GM21381 (cell line): ENCODE measurements around the gene ASPHD1.
"Not testable (repeated sequence)": the region's sequence is repeated elsewhere in the genome, so short reads cannot be mapped to it uniquely, and the experiment has no call there.

Experiments
- ATAC-seq: cut with Tn5 transposase; IDR thresholded peaks from one replicate; pipeline ENCODE4 v1.9.1; 2021; ENCODE audit warnings: mild to moderate bottlenecking, moderate library complexity; ENCODE audit not compliant: unreplicated experiment

The ASPHD1 gene, protein sequence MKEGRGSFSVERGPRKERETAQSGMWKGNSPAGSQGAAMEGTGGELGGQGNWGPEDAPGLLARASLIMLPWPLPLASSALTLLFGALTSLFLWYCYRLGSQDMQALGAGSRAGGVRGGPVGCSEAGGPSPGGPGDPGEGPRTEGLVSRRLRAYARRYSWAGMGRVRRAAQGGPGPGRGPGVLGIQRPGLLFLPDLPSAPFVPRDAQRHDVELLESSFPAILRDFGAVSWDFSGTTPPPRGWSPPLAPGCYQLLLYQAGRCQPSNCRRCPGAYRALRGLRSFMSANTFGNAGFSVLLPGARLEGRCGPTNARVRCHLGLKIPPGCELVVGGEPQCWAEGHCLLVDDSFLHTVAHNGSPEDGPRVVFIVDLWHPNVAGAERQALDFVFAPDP

DNA sequence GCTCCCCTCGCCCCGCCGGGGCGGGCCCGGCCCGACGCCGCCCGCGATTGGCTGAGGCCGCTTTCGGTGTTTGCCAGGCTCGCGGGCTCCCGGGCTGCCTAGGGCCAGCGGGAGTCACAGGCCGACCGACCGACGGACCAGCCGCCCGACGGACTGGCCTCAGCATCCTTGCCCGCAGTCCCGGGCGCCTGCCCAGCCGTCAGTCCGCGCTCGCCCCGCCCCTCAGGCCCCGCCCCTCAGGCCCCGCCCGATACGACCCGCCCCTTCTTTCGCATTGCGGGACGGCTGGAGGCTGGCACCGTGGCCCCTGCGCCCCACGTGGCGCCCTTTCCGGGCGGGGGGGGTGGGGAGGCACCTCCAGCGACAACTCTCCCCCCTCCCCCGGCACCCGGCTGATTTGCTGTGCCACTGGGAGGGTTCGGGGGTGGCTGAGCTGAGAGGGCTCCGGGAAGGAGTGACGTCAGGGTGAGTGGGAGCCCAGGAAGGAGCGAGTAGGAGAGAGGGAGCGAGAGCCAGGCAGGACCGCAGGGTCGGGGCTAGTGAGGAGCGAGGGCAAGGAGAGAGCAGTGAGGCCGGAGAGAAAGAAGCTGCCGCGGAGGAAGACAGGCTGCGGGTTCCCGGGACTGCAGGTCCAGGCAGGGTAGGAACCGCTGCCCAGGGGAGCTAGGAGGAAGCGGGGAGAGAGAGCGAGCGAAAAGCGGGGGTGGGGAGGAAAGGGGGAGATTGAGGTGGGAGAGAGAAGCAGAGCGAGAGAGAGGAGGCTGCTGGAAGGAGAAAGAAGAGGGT lies at the start of gene ASPHD1:
Gene ASPHD1 (plus strand): TSS at position 387 of the 786 bp plus-strand sequence. CDS start 484 bp downstream, outside the sequence.
- ATAC-seq = peak; percentile 57

DNA sequence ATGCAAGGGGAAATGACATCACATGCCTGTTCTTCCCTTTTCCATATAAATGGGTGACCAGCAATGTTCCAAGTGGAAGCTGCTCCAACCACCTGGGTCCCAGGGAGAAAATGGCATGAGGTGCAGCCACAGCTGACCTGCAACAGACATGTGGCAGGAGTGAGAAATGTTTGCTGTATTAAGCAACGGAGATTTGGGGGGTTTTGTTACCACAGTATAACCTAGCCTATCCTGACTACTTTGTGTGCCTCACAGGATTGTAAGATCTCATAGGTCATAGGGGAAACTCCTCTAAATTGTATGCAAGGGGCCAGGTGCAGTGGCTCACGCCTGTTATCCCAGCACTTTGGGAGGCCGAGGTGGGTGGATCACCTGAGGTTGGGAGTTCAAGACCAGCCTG lies 49.3 kb upstream of the ASPHD1 start:
- ATAC-seq = no peak

DNA sequence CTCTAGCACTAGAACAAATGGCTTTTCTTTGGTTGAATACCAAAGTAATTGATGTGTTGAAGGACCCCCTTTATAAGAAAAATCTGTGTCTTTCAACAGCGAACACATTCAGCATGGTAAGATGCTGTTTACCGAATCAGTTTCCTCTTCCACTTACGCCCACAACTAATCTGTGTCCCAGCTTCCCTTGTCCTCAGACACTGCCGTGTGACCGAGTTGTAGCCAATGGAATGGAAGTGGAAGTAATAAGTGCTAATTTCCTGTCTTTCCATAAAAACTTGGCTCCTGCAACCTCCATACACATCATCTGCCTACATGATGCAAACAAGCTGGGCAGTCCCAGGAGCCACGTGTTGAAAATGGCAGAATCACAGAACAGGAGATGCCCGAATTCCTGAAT lies 47.6 kb upstream of the ASPHD1 start:
- no peak for ATAC-seq

DNA sequence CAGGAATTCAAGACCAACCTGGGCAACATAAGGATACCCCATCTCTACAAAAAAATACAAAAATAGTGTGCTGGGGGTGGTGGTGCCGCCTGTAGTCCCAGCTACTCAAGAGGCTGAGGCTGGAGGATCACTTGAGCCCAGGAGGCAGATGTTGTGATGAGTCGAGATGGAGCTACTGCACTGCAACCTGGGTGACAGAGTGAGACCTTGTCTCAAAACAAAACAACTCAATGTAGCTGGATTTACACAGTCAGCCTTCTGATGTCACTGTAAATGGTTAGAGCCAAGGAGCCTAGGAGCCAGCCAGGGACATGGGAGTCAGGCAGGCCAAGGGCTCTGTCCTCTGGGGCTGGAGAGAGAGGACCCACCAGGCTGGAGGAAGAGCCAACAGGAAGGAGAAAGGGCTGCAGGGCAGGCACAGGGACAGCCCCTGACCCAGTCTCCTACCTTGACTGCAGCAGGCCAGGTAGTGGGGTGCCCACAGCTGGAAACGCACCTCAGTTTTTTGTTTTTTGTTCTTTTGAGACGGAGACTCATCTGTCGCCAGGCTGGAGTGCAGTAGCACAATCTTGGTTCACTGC lies 45.7 kb upstream of the ASPHD1 start:
- ATAC-seq = no peak

DNA sequence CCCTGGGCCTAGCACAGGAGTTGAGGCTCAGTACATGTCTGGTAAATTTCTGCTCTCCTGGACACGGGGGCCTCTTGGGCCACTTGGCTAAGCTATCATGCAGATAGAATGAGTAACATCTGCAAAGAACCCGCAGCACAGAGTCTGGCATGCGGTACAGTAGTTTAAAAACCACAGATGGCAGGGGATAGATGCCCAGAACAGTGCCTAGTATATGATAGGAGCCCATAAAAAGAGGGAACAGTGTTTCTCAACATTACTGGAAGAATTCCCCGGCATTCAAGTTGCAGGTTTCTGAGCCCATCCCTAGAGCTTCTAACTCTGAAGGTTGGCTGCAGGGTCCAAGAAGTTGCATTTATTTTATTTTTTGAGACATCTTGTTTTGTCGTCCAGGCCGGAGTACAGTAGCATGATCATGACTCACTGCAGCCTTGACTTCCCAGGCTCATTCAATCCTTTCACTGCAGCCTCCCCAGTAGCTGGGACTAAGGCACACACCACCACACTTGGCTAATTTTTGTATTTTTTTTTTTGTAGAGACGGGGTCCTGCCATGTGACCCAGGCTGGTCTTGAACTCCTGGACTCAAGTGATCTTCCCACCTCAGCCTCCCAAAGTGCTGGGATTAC lies 43.0 kb upstream of the ASPHD1 start:
- no peak for ATAC-seq

DNA sequence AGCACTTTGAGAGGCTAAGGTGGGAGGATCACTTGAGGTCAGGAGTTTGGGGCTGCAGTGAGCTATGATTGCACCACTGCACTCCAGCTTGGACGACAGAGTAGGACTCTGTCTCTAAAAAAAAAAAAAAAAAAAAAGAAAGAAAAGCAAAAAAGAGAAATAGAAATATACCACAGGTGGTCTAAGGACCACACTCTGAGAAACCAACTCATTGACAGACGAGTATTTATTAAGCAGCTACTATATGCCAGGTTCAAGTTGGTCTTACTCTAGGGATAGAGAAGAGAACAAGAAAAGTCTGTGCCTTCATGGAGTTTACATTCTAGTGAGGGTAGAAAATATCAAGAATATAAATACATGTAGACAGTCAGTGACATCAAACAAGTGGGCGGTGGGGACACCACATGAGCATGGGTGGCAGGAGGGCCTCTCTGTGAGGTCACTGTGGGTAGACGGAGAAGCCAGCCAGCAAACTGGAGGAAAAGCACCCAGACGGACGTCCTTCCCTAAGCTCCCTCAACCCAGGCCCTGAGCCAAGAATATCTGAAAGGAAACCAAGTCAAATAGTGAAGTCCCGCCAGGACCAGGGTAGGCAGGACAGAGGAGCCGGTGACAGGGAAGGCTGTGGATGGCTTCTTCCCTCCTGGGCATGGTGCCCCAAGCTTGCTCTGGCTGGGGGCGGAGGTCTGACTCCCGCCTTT lies 42.0 kb upstream of the ASPHD1 start:
- no peak for ATAC-seq

DNA sequence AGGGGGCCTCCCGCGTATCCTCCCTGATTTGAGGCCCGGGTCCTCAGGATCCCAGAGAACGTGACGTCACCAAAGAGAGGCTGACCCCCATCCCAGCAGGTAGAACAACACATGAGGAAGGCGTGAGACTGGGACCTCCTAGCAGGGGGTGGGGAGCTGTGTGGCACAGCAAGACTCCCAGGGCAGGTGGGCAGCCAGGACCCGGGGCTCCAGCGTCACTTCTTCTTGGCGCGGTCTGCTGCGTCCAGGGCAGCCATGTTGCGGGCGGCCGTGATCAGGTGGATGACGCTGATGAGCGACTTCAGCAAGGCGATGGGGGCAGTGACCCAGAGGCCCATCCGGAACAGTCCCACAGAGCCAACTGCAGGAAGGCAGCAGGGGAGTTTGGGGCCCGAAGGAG lies 41.3 kb upstream of the ASPHD1 start:
- ATAC-seq = no peak

DNA sequence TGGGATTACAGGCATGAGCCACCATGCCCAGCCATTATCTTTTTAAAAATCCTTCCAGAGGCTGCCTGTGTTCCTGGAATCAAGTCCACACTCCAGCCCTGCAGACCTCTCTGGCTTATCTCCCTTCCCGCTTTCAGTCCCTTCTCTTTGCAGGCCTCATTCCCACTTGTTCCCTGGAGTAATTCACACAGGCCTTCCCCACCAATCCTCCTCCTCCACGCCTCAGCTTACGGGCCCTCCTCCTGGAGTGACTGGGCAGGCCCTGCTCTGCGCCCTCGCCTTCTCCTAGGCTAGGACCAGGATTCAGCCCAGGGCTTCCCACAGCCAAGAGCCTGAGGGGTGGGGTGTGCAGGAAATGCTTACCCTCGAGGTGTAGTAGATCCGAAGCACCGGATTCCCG lies 40.1 kb upstream of the ASPHD1 start:
- no peak for ATAC-seq

DNA sequence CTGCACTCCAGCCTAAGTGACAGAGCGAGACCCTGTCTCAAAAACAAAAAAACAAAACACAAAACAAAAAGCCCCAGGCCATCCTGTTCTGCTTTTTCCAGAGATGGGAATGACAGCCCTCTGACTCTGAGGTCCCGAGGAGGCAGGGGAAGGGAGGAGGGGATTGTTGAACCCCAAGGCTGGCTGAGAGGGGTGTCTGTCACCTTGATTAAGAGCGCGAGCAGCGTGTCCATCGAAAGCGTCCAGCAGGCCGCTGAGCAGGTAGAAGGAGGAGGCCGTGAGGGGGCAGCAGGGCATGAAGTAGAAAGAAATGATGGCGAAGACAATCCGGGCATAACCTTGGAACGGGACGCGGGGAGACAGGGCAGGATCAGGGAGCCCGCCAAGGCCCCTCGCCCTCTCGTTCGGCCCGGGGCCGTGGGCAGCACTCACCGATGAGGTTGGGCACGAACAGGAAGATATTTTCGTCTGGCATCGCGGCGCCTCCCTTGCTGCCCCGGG lies 37.9 kb upstream of the ASPHD1 start:
- no peak for ATAC-seq

DNA sequence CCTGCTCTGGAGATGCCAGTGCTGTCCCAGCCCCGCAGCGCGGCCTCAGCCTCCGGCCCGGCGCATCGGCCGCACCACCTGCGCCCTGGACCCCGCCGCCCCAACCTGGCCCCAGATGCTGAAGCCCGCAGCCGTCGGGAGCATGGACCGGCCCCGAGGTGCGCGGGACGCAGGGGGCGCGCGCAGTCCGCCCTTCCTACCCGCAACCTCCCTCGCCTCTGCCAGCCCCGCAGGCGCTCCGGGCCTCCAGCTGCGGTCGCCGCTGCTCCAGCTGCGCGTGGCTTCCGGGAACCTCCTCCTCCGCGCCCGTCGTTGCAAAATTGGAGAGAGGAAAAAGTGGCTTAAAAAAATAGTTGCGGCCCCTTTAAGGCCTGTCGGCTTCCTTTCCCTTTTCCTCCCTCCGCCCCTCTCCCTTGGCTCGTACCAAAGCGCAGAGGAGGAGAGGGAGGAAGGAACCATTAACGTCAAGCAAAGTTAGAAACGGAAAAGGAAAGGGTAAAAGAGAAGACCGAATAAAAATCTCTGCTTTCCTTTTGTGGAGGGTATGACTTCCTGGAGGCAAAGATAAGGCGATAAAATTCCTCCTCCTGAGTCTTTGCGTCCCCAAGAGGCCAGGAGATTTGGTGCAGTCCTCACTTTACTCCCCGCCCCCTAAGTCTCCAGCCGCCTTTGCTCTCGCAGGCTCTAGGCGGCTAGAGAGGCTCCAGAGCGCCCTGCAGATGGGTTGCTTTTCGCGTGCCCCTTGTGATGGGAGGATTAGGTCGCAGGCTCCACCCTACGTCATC lies 37.2 kb upstream of the ASPHD1 start, which contains the start of gene CDIPT:
Gene CDIPT (minus strand): TSS at position 343 of the 785 bp plus-strand sequence. CDS start 369 bp downstream, outside the sequence.
- peak; percentile 90 for ATAC-seq

DNA sequence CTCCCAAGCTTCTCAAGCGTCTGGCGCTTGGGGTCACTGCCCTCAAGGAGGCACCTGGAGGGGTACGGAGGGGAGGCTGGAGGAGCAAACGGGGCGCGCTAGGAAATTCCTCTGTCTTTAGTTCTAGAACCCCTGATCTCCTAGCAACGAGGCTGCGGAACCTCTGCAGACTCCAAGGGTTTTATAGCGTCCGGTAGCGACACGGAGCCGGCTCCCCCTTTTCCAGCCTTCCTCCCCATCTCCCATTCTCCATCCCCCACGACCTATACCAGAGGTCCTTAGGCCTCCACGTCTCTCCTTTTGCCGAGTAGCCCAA lies 36.7 kb upstream of the ASPHD1 start:
- ATAC-seq = no peak

DNA sequence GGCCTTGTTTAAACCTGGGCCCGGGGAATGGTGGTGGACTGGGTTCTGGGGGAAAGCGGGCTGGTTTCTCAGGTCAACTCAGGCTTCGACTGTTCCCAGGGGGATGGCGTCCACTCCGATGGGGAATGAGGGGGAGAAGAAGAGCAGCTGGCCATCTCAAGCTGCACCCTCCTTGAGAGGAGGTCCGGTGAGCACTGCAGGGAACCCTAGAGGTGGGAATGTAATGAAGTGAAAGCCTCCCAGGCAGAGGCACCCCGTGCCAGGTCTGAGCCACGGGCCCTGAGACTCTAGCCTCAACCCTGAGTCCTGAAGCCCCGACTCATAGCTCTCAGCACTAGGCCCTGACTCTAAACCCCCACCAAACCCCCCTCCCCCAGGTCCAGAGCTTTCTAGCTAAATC lies 36.1 kb upstream of the ASPHD1 start:
- ATAC-seq = no peak

DNA sequence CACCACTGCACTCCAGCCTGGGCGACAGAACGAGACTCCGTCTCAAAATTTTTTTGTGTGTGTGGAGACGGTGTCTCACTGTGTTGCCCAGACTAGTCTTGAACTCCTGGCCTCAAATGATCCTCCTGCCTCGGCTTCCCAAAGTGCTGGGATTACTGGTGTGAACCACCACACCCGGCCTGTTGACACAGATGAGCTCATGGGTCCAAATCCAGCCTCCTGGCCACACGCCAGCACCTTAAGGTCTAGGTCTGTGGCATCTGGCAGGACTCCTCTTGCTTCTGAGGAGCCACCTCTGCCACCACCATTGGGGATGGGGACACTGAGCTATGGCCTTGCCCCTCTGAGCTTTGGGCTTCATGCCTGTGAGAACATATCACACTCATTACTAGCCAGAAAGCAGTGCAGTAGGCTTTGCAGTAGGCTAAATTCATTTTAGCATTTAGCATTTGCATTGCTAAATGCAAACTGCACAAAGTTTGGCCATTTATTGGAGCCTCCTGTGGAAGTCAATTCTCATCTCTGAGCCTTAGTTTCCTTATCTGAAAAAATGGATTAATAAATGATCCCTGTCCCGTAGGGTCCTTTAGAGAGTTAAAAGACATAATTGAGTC lies 31.8 kb upstream of the ASPHD1 start:
- ATAC-seq = no peak

DNA sequence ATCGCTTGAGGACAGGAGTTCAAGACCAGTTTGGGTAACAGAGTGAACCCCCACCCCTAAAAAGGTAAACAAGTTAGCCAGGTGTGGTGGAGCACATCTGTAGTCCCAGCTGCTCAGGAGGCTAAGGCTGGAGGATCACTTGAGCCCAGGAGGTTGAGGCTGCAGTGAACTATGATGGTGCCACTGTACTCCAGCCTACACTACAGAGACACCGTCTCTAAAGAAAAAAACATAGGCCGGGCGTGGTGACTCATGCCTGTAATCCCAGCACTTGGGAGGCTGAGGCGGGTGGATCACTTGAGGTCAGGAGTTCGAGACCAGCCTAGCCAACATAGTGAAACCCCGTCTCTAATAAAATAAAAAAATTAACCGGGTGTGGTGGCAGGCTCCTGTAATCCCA lies 31.2 kb upstream of the ASPHD1 start:
- ATAC-seq = not testable (repeated sequence)

DNA sequence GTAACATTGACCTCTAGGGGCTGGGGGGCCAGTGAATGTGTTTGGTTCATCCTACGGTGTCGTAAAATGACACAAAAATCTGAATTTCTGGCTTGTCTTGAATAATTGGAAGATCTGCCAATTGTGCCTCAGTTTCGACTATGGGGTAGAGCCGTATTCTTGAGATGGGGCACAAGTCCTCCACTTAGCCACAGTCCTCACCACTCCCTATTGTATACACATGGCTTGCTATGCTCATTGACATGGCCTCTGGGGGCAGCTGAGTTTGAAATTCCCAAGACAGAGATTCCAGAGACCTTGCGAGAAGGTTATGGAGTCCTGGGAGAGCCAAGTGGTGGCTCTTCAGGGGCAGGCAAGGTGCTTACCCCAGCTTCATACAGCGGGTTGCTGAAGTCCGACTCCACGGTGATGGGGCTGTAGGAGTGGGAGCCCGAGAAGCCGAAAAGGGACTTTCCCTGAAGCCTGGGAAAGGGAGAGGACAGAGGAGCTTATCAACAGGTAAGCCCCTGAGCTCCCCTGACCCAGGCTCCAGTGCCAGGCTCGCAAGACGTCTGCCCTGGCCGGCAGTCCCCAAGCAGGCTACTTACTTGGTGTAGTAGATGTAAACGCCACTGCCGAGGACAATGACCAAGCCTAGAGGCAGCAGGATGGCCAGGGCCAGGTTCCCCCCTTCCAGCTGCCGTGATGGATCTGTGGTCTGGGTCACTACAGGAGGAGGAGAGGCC lies 28.3 kb upstream of the ASPHD1 start:
- no peak for ATAC-seq

DNA sequence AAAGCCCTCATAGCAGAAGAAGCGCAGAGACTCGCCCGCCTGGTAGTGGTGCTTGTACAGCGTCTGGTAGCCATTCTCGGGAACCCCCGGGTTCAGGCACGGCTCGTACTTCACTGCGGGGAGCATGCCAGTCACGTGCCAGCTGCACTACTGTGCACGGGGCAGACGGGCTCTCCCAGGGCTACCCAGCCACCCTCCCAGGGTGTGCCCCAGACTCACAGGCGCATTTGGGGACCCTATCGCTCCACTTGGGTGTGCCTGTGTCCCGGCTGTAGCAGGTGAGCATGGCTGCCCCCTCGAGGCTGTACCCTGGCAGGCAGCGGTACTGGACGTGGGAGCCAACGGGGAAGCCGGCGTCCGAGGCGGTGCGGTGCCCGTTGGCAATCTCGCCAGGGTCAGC lies 27.0 kb upstream of the ASPHD1 start:
- no peak for ATAC-seq

DNA sequence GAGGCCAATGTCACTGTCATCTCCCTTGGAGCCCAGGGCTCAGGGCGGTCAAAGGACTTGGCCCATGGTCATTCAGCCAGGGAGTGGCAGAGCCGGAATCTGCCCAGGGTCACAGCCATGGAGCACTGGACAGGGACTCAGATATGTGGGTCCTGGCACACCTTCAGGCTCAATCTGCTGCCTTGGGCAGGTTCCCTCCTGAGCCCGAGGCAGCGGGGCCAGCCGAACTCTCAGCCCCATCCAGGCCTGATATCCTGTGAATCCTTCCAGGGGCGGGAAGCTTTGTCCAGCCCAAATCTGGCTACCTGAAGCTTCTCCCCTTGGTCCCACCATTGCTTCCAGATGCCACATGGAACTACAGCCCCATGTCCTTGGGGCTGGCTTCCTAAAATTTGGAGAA lies 25.1 kb upstream of the ASPHD1 start:
- ATAC-seq = no peak

DNA sequence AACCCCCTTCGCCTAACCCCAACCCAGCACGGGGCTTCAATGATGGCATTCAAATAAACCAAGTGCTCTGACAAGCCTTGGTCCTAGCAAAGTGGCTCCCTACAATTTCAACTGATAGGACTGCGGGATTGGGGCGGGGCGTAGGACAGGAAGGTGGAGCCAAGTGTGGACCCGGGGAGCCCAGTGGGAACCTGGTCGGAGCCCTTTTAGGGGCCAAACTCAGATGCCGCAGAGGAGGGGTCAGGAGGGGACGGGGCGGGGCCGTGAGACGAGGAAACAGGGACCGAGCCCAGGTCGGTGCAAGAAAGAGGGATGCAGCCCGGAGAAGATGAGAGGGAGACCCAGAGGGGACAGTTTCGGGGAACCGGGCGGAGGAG lies 24.1 kb upstream of the ASPHD1 start:
- no peak for ATAC-seq
